GM15510 (cell line): Measurements from ENCODE around the gene GPC6.

Experiments used
- POLR2A ChIP-seq: IDR thresholded peaks from 3 replicates; pipeline ENCODE4 v1.6.1; 2011; ENCODE audit warnings: borderline replicate concordance; ENCODE audit not compliant: insufficient read length; ENCODE audit errors: extremely low read depth

Gene GPC6

GRCh38 chr13:94080527-94080926, 853.9 kb downstream of the GPC6 start:
- TF ChIP-seq POLR2A: no peak

GRCh38 chr13:94087100-94087499, 860.5 kb downstream of the GPC6 start:
- no peak for TF ChIP-seq POLR2A

DNA sequence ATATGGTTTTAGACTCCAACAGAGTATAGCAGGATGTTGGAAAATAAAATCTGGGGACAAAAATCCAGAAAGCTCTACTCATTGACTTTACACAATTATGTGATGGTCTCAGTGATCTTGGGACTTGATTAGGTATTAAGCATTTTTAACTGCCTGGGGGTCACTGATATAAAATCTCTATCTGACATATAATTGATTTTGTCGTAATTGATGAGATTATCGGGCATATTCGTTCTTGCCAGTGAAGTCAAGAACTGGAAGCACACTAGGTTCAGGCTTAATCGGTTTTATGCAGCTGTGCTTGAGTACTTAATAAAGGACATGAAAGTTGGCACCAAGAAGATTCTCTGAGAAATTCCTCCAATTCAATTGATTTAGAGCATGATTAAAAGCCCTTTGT, 862.1 kb downstream of the GPC6 start:
- TF ChIP-seq POLR2A: no peak

DNA sequence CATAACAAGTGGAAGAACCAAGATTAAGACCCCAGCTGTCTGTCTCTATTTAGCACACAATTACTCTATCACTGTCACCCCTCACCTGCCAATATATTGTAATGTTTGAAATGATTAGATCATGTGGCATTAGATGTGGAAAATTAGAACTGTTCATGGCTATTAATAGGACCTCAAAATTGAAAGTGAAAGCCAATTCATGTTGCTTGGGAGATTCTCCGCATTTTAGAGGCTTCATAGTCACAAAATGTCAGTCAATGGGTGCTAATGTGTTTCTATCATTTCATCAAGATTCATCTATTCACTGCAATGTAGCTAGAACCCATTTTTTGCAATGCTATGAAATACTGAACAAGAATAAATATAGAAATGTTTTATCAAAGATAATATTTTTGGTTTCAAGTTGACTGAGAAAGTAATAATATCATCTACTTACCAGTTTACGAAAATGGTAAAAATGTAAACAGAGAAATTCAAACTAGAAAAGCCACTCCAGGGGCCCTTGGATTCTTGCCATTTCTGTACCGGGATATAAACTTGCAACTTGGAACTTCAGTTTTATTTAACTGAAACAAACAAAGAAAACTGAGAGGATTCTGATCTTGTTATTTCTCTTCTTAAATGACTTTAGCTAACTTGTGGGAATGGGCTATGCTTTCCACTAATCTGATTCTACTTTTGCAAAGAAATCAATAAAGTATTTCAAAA, 864.3 kb downstream of the GPC6 start:
- TF ChIP-seq POLR2A: no peak

GRCh38 chr13:94093652-94094315, 867.2 kb downstream of the GPC6 start:
- TF ChIP-seq POLR2A: no peak

GRCh38 chr13:94109715-94110374, 883.2 kb downstream of the GPC6 start:
- no peak for TF ChIP-seq POLR2A

- no peak for TF ChIP-seq POLR2A
Observed at GRCh38 chr13:94112227-94112626, 885.6 kb downstream of the GPC6 start.

GRCh38 chr13:94112731-94113130, 886.1 kb downstream of the GPC6 start:
- TF ChIP-seq POLR2A: no peak

GRCh38 chr13:94113245-94113644, 886.6 kb downstream of the GPC6 start:
- no peak for TF ChIP-seq POLR2A

GRCh38 chr13:94114166-94114565, 887.6 kb downstream of the GPC6 start:
- TF ChIP-seq POLR2A: no peak

GRCh38 chr13:94115054-94115453, 888.4 kb downstream of the GPC6 start:
- TF ChIP-seq POLR2A: no peak

DNA sequence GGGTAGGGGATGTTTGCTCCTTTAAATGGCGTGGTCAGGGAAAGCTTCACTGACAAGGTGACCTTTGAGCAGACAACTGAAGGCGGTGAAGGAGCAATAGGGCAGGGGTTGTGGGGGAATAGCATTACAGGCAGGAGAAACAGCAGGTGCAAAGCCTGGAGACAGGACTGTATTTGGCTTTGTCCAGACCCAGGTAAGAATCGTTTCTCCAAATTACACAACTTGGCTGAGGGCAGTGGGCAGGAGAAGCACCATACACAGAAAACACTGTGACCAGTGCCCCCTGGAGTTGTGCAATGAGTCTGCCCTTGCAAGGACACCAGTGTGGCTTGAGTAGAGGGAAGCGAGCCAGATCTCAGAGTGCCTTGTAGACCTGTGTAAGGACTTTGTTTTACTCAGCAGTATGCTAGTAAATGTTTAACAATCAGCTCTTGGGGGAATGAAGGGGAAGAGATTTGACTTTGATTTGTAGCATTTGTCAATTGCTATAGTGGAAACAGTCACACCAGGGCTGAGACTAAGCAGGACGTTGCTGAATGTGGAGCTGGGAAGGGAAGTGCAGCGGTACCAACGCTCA, 892.8 kb downstream of the GPC6 start:
- TF ChIP-seq POLR2A: no peak

GRCh38 chr13:94120878-94121277, 894.3 kb downstream of the GPC6 start:
- TF ChIP-seq POLR2A: no peak

DNA sequence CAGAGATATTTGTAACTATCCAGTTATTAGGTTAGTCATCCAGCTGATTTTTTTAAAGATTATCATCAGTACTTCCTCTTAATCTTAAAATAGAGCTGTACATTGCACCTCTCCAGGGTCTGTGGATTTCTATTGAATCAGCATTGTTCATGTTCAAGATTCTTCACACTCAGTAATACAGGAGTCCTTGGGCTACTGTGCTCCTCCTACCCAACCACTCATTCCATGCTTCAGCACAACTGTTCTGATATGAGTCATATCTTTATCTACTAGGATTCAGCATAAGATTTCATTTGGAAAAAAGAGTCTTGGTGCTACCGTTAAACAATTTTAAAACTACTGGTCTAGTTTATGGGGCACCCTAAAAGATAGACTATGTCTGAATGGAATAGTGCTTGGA, 895.1 kb downstream of the GPC6 start:
- TF ChIP-seq POLR2A: no peak

DNA sequence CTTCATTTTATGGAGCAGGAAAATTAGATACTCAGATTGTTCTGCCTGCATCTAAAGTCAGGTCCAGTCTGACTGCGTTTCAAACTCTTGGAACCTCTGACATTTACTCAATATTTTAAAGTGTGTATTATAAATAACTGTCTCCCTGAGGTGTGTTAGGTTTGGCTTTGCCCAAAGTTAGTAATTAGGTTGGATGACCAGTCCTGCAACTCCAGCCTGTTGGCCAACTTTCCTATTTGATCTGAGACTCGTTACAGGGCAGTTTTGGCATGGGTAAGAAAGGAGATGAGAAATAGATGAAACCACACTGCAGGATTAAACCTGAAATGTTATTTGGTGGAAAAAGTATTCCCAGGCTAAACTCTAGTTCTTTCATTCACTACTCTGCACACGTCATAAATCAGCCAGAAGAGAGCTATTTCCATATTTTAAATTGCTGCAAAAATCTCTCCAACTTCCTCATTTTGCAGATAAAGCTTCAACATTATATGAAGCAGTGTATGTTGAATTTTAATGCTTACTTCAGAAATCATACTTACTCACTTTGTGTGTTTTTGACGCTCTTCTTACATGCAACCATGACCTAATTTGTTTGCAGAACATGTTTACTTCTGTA, 895.8 kb downstream of the GPC6 start:
- no peak for TF ChIP-seq POLR2A

- TF ChIP-seq POLR2A: no peak
Observed at GRCh38 chr13:94123557-94123956, 897.0 kb downstream of the GPC6 start.

GRCh38 chr13:94128430-94128829, 901.8 kb downstream of the GPC6 start:
- TF ChIP-seq POLR2A: no peak
